ENCODE data around the gene KRT2. TPM values are rescaled to one million over a fixed set of nuclear protein-coding genes. Genes with fewer than 3 reads are reported as not detected.

Gene KRT2
- total RNA-seq, 1 donor from 2014 or later, result not detected

DNA sequence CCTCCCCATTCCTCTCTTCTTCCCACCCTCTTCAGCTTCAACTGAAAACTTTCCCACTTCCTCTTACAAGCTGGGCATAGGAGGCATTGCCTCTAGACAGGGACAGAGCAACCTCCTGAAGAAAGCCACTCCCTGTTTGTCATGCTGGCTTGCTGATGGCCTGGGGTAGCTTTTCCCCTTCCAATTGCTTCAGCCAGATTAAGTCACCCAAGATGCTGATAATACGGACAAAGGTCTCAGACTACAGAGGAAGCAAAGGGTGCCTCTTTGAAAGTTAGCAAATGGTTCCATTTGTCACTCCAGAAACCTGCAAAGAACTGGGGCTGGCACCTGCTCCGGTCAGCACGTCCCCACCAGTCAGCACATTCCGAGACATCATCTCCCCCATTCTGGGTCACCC, 6.0 kb downstream of the KRT2 start:
- Mint-ChIP-seq H3K36me3 (ENCODE audit: low read depth, unreplicated experiment) (no peaks in the 10 kb centered on the region), H3K27me3 (ENCODE audit: low read depth, unreplicated experiment) (peaks cover 83% of the 10 kb centered on the region), H3K27ac (ENCODE audit: unreplicated experiment) (no peak overlapping the region), H3K4me1 (ENCODE audit: low read depth, unreplicated experiment) (no peaks in the 10 kb centered on the region), H3K9me3 (ENCODE audit: unreplicated experiment) (no peaks in the 10 kb centered on the region), H3K4me3 (ENCODE audit: unreplicated experiment) (no peak overlapping the region)
- no peak for TF ChIP-seq CTCF (IDR thresholded peaks at IDR 0.05; ENCODE audit: insufficient read depth, low read depth, low read length)
- no peak for TF ChIP-seq EZH2 (IDR thresholded peaks at IDR 0.05; ENCODE audit: insufficient read depth, low read length)
- Histone ChIP-seq H3K4me2 (ENCODE audit: low read length) (no peak overlapping the region), H3K27ac (ENCODE audit: low read depth, low read length) (no peak overlapping the region), H4K20me1 (ENCODE audit: insufficient read depth, low read length) (no peaks in the 10 kb centered on the region), H3K27me3 (ENCODE audit: insufficient read depth, low read length) (peaks cover 20% of the 10 kb centered on the region), H3K36me3 (ENCODE audit: insufficient read depth, low read length) (no peaks in the 10 kb centered on the region), H3K9me3 (ENCODE audit: insufficient read depth, low read depth, low read length) (no peaks in the 10 kb centered on the region), H3K79me2 (ENCODE audit: insufficient read depth, low read length) (no peaks in the 10 kb centered on the region), H3K4me1 (ENCODE audit: insufficient read depth, low read length) (no peaks in the 10 kb centered on the region), H3K9ac (ENCODE audit: low read length) (no peak overlapping the region), H2AFZ (ENCODE audit: low read depth, low read length) (no peak overlapping the region), H3K4me3 (ENCODE audit: insufficient read depth, low read depth, low read length) (no peak overlapping the region)
- DNase-seq (ENCODE audit: low read depth), result no peak
- FAIRE-seq, result no peak

- no peak overlapping the region for H3K4me2 ChIP-seq (ENCODE audit: low read length)
- H3K36me3 Mint-ChIP-seq (ENCODE audit: low read depth, unreplicated experiment), result no peaks in the 10 kb centered on the region
- H3K4me3 ChIP-seq (ENCODE audit: insufficient read depth, low read depth, low read length), result no peak overlapping the region
- no peak overlapping the region for H2AFZ ChIP-seq (ENCODE audit: low read depth, low read length)
- H3K9ac ChIP-seq (ENCODE audit: low read length), result no peak overlapping the region
- FAIRE-seq (no peak), DNase-seq (ENCODE audit: low read depth) (no peak)
- no peaks in the 10 kb centered on the region for H3K36me3 ChIP-seq (ENCODE audit: insufficient read depth, low read length)
- H4K20me1 ChIP-seq (ENCODE audit: insufficient read depth, low read length), result no peaks in the 10 kb centered on the region
- H3K4me3 Mint-ChIP-seq (ENCODE audit: unreplicated experiment), result no peak overlapping the region
- H3K9me3 ChIP-seq (ENCODE audit: insufficient read depth, low read depth, low read length), result no peaks in the 10 kb centered on the region
- no peaks in the 10 kb centered on the region for H3K79me2 ChIP-seq (ENCODE audit: insufficient read depth, low read length)
- no peaks in the 10 kb centered on the region for H3K4me1 ChIP-seq (ENCODE audit: insufficient read depth, low read length)
- H3K27me3 Mint-ChIP-seq (ENCODE audit: low read depth, unreplicated experiment), result peaks cover 78% of the 10 kb centered on the region
- no peak overlapping the region for H3K27ac ChIP-seq (ENCODE audit: low read depth, low read length)
- TF ChIP-seq EZH2 (IDR thresholded peaks at IDR 0.05; ENCODE audit: insufficient read depth, low read length) (no peak), CTCF (IDR thresholded peaks at IDR 0.05; ENCODE audit: insufficient read depth, low read depth, low read length) (no peak)
- H3K9me3 Mint-ChIP-seq (ENCODE audit: unreplicated experiment), result no peaks in the 10 kb centered on the region
- H3K4me1 Mint-ChIP-seq (ENCODE audit: low read depth, unreplicated experiment), result no peaks in the 10 kb centered on the region
- no peak overlapping the region for H3K27ac Mint-ChIP-seq (ENCODE audit: unreplicated experiment)
- H3K27me3 ChIP-seq (ENCODE audit: insufficient read depth, low read length), result peaks cover 22% of the 10 kb centered on the region
Observed at GRCh38 chr12:52645120-52645761, 6.8 kb downstream of the KRT2 start.

- TF ChIP-seq EZH2 (IDR thresholded peaks at IDR 0.05; ENCODE audit: insufficient read depth, low read length) (no peak), CTCF (IDR thresholded peaks at IDR 0.05; ENCODE audit: insufficient read depth, low read depth, low read length) (no peak)
- Histone ChIP-seq H3K27ac (ENCODE audit: low read depth, low read length) (no peak overlapping the region), H3K27me3 (ENCODE audit: insufficient read depth, low read length) (peaks cover 21% of the 10 kb centered on the region), H4K20me1 (ENCODE audit: insufficient read depth, low read length) (no peaks in the 10 kb centered on the region), H3K9me3 (ENCODE audit: insufficient read depth, low read depth, low read length) (no peaks in the 10 kb centered on the region), H2AFZ (ENCODE audit: low read depth, low read length) (no peak overlapping the region), H3K9ac (ENCODE audit: low read length) (no peak overlapping the region), H3K36me3 (ENCODE audit: insufficient read depth, low read length) (no peaks in the 10 kb centered on the region), H3K4me3 (ENCODE audit: insufficient read depth, low read depth, low read length) (no peak overlapping the region), H3K4me2 (ENCODE audit: low read length) (no peak overlapping the region), H3K4me1 (ENCODE audit: insufficient read depth, low read length) (no peaks in the 10 kb centered on the region), H3K79me2 (ENCODE audit: insufficient read depth, low read length) (no peaks in the 10 kb centered on the region)
- no peaks in the 10 kb centered on the region for H3K4me1 Mint-ChIP-seq (ENCODE audit: low read depth, unreplicated experiment)
- no peaks in the 10 kb centered on the region for H3K36me3 Mint-ChIP-seq (ENCODE audit: low read depth, unreplicated experiment)
- no peak overlapping the region for H3K27ac Mint-ChIP-seq (ENCODE audit: unreplicated experiment)
- no peak for FAIRE-seq
- no peak overlapping the region for H3K4me3 Mint-ChIP-seq (ENCODE audit: unreplicated experiment)
- no peaks in the 10 kb centered on the region for H3K9me3 Mint-ChIP-seq (ENCODE audit: unreplicated experiment)
- no peak for DNase-seq (ENCODE audit: low read depth)
- H3K27me3 Mint-ChIP-seq (ENCODE audit: low read depth, unreplicated experiment), result peaks cover 70% of the 10 kb centered on the region
Observed at GRCh38 chr12:52644078-52644415, 8.0 kb downstream of the KRT2 start.

Measured in astrocyte (in vitro differentiated cells and primary cell).